SK-N-SH (cell line): Measurements from ENCODE around the gene MLEC. TPM values are rescaled to one million over a fixed set of nuclear protein-coding genes. Genes with fewer than 3 reads are reported as not detected.

Experiments
- CTCF ChIA-PET: fragments of 300-600, 350-600 bp; formaldehyde crosslinking; extraction: SDS; loops from one replicate; lab custom pipeline; 2021; lab: Yijun Ruan, JAX
- POLR2A ChIA-PET: fragments of 350-600 bp; sonication (Branson Sonifier 250); formaldehyde crosslinking; extraction: SDS; loops from one replicate; lab custom pipeline; 2020; ENCODE audit warnings: antibody characterized with exemption, inconsistent platforms; lab: Yijun Ruan, JAX
- DNase-seq: peaks from one replicate; pipeline ENCODE4 v3.0.0; 2012
- H2AFZ ChIP-seq: fragments of 200-600 bp; sonication (generic); 2 replicates; pipeline ENCODE4 v1.8.1; 2016; ENCODE audit warnings: antibody characterized with exemption, mild to moderate bottlenecking, low read depth
- H3F3A ChIP-seq: fragments of 200-600 bp; sonication (generic); replicated peaks from 2 replicates; pipeline ENCODE3; 2016; ENCODE audit warnings: antibody characterized with exemption, mild to moderate bottlenecking; ENCODE audit not compliant: insufficient read depth
- H3K27ac ChIP-seq, 2 experiments: fragments of 200-500 bp in 1 of 2; fragments of 200-600 bp in 1 of 2; sonication (Bioruptor generic) in 1 of 2; sonication (generic), shearing (Covaris generic) in 1 of 2; 2 replicates each; pipeline versions ENCODE4 v1.5.1 to v1.6.1; 2014 to 2016; ENCODE audit warnings: low read depth in 2 of 2, inconsistent platforms in 1 of 2, low read length in 1 of 2, mild to moderate bottlenecking in 1 of 2, mixed read lengths in 1 of 2
- H3K27me3 ChIP-seq: fragments of 200-600 bp; sonication (generic), shearing (Covaris generic); 2 replicates; pipeline ENCODE4 v1.6.1; 2016; ENCODE audit warnings: mixed run types; ENCODE audit not compliant: insufficient read depth
- H3K36me3 ChIP-seq, 2 experiments: fragments of 200-500 bp in 1 of 2; fragments of 200-600 bp in 1 of 2; sonication (Bioruptor generic) in 1 of 2; sonication (generic) in 1 of 2; replicated peaks in 1 of 2; 2 replicates each; pipeline versions ENCODE3 to v1.5.1; 2014 to 2016; ENCODE audit warnings: low read length in 1 of 2, mild to moderate bottlenecking in 1 of 2; ENCODE audit not compliant: insufficient read depth in 2 of 2, control insufficient read depth in 1 of 2
- H3K4me1 ChIP-seq, 2 experiments: fragments of 200-500 bp in 1 of 2; fragments of 200-600 bp in 1 of 2; sonication (Bioruptor generic) in 1 of 2; sonication (generic), shearing (Covaris generic) in 1 of 2; 2 replicates each; pipeline versions ENCODE4 v1.5.1 to v1.6.1; 2014 to 2016; ENCODE audit warnings: low read depth in 1 of 2, low read length in 1 of 2, mixed run types in 1 of 2; ENCODE audit not compliant: insufficient read depth in 2 of 2, control insufficient read depth in 1 of 2
- H3K4me2 ChIP-seq: fragments of 200-600 bp; sonication (generic), shearing (Covaris generic); 2 replicates; pipeline ENCODE4 v1.6.1; 2017; ENCODE audit warnings: mixed run types
- H3K4me3 ChIP-seq, 2 experiments: fragments of 200-500 bp in 1 of 2; fragments of 200-600 bp in 1 of 2; sonication (Bioruptor generic) in 1 of 2; sonication (generic), shearing (Covaris generic) in 1 of 2; 2 replicates each; pipeline versions ENCODE4 v1.5.1 to v1.8.1; 2014 to 2016; ENCODE audit warnings: low read depth in 2 of 2, inconsistent platforms in 1 of 2, low read length in 1 of 2, mild to moderate bottlenecking in 1 of 2, mixed read lengths in 1 of 2, moderate library complexity in 1 of 2
- H3K79me2 ChIP-seq: fragments of 200-600 bp; sonication (generic); 2 replicates; pipeline ENCODE4 v1.8.1; 2017; ENCODE audit warnings: mild to moderate bottlenecking; ENCODE audit not compliant: insufficient read depth
- H3K9ac ChIP-seq: fragments of 200-600 bp; sonication (generic); 2 replicates; pipeline ENCODE4 v1.6.1; 2017; ENCODE audit warnings: mixed run types
- H3K9me2 ChIP-seq: fragments of 200-600 bp; sonication (generic); 2 replicates; pipeline ENCODE4 v1.6.1; 2017; ENCODE audit warnings: mixed run types
- H3K9me3 ChIP-seq: fragments of 200-600 bp; sonication (generic); 2 replicates; pipeline ENCODE4 v1.6.1; 2017; ENCODE audit warnings: mixed run types, mild to moderate bottlenecking, moderate library complexity
- H4K20me1 ChIP-seq: fragments of 200-600 bp; sonication (generic); 2 replicates; pipeline ENCODE4 v1.6.1; 2017; ENCODE audit warnings: mild to moderate bottlenecking, mixed run types; ENCODE audit not compliant: insufficient read depth
- FOXM1 ChIP-seq: IDR thresholded peaks from 2 replicates; pipeline ENCODE4 v1.4.0; 2012; ENCODE audit warnings: low read depth, mild to moderate bottlenecking
- POLR2AphosphoS5 ChIP-seq: IDR thresholded peaks from 2 replicates; pipeline ENCODE4 v1.6.1; 2012; ENCODE audit warnings: low read depth, low read length
- RAD21 ChIP-seq: IDR thresholded peaks from 2 replicates; pipeline ENCODE4 v1.6.1; 2012; ENCODE audit warnings: mild to moderate bottlenecking, low read length
- RXRA ChIP-seq: IDR thresholded peaks from 2 replicates; pipeline ENCODE4 v1.4.0; 2012; ENCODE audit warnings: low read depth, mild to moderate bottlenecking, borderline replicate concordance
- SMC3 ChIP-seq: IDR thresholded peaks from 2 replicates; pipeline ENCODE4 v1.6.1; 2012; ENCODE audit warnings: low read depth, low read length, improper control_type of control experiment
- TAF1 ChIP-seq: IDR thresholded peaks from 2 replicates; pipeline ENCODE4 v1.6.1; 2012; ENCODE audit warnings: low read depth, mild to moderate bottlenecking, low read length, moderate library complexity, borderline replicate concordance
- WGBS: methylation state at CpG from one replicate; pipeline ENCODE4 v1.1.6; 2017; ENCODE audit warnings: low lambda C conversion rate; 5-methylcytosine and 5-hydroxymethylcytosine counted together
- polyA plus RNA-seq, 3 experiments: library from polyadenylated mRNA; depleted of rRNA; stranded (reverse); fragments of >200 nt; gene quantifications; 2 replicates each; pipeline ENCODE4 v1.2.3, GENCODE V29; 2012
- TF ChIP-seq, protein P1 (sequence below): fragments of 150-350 bp; IDR thresholded peaks from 2 replicates; pipeline ENCODE4 v1.6.1; 2016; ENCODE audit warnings: mild to moderate bottlenecking, low read depth, low read length
- TF ChIP-seq, protein P2 (sequence below): fragments of 200-600 bp; sonication (generic); IDR thresholded peaks from 2 replicates; pipeline ENCODE4 v1.6.1; 2017; ENCODE audit warnings: antibody characterized with exemption, mild to moderate bottlenecking, moderate library complexity
- TF ChIP-seq, protein P3 (sequence below): IDR thresholded peaks from 2 replicates; pipeline ENCODE4; 2012
- TF ChIP-seq, protein P4 (sequence below): IDR thresholded peaks from 2 replicates; pipeline ENCODE4 v1.4.0; 2012; ENCODE audit warnings: low read depth, borderline replicate concordance

Gene MLEC
- polyA plus RNA-seq, 1 of the 3 experiments (the other 2 are of a cell fraction) = 23.4 TPM

DNA sequence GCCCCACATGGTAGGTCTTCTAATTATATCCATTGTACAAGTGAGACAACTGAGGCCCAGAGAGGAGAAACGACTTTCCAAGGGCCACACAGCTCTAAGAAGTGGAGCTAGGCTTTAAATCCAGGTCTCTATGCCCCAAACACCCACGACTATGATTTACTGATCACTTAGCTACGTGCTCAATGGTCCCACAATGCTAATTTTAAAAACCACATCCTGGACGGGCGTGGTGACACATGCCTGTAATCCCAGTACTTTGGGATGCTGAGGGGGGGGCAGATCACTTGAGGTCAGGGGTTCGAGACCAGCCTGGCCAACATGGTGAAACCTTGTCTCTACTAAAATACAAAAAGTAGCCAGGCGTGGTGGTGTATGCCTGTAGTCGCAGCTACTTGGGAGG, 8.4 kb upstream of the MLEC start (continued):
- TF ChIP-seq, protein P1, sequence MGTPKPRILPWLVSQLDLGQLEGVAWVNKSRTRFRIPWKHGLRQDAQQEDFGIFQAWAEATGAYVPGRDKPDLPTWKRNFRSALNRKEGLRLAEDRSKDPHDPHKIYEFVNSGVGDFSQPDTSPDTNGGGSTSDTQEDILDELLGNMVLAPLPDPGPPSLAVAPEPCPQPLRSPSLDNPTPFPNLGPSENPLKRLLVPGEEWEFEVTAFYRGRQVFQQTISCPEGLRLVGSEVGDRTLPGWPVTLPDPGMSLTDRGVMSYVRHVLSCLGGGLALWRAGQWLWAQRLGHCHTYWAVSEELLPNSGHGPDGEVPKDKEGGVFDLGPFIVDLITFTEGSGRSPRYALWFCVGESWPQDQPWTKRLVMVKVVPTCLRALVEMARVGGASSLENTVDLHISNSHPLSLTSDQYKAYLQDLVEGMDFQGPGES = no peak
- TF ChIP-seq, protein P2, sequence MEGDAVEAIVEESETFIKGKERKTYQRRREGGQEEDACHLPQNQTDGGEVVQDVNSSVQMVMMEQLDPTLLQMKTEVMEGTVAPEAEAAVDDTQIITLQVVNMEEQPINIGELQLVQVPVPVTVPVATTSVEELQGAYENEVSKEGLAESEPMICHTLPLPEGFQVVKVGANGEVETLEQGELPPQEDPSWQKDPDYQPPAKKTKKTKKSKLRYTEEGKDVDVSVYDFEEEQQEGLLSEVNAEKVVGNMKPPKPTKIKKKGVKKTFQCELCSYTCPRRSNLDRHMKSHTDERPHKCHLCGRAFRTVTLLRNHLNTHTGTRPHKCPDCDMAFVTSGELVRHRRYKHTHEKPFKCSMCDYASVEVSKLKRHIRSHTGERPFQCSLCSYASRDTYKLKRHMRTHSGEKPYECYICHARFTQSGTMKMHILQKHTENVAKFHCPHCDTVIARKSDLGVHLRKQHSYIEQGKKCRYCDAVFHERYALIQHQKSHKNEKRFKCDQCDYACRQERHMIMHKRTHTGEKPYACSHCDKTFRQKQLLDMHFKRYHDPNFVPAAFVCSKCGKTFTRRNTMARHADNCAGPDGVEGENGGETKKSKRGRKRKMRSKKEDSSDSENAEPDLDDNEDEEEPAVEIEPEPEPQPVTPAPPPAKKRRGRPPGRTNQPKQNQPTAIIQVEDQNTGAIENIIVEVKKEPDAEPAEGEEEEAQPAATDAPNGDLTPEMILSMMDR = no peak
- TF ChIP-seq TAF1 (no peak), POLR2AphosphoS5 (no peak), RAD21 (no peak)
- TF ChIP-seq, protein P3, sequence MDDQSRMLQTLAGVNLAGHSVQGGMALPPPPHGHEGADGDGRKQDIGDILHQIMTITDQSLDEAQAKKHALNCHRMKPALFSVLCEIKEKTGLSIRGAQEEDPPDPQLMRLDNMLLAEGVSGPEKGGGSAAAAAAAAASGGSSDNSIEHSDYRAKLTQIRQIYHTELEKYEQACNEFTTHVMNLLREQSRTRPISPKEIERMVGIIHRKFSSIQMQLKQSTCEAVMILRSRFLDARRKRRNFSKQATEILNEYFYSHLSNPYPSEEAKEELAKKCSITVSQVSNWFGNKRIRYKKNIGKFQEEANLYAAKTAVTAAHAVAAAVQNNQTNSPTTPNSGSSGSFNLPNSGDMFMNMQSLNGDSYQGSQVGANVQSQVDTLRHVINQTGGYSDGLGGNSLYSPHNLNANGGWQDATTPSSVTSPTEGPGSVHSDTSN = no peak
- TF ChIP-seq, all 33 proteins: peak for 0

DNA sequence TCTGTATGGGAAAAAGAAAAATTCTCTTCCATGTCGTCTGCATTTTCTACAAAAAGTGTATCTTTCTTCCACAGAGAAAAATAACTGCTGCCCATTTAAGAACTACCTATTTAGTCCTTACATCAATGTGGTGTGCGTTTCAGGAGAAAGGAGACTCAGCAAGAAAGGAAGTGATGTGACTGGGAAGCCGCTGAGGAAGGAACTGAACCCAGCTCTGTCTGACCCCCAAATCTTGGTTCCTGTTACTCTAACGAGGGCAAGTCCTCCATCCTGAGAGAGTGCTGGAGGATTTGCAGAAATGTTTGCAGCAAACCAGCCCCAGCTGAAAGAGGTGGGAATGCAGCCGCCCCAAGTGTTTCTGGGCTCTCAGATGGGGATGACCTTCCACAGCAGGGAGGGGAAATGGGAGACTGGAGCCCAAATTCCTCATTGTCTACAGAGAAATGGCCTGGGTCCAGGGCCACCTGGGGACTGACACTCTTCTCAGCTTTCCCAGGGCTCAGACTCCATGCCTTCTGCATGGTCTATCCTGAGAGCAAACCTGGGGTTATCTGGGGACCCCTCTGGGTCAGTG, 6.7 kb upstream of the MLEC start:
- ChIA-PET CTCF (interaction anchor here (0.6 kb wide), 1 partner anchor 205 kb away, joined by 3 read pairs; no protein-coding TSS in a partner anchor), POLR2A (interaction anchor here (0.5 kb wide), 1 partner anchor 375 kb away, joined by 4 read pairs; no protein-coding TSS in a partner anchor)
- Histone ChIP-seq H3F3A (no peaks in the 10 kb centered on the region), H3K9me3 (no peaks in the 10 kb centered on the region), H3K4me3 (no peak overlapping the region), H3K4me1 (no peaks in the 10 kb centered on the region), H2AFZ (no peak overlapping the region), H3K9me2 (no peaks in the 10 kb centered on the region), H3K36me3 (no peaks in the 10 kb centered on the region), H3K4me2 (no peak overlapping the region), H3K79me2 (no peaks in the 10 kb centered on the region), H4K20me1 (no peaks in the 10 kb centered on the region), H3K9ac (no peak overlapping the region), H3K27me3 (no peaks in the 10 kb centered on the region), H3K27ac (no peak overlapping the region)
- no peak for DNase-seq
- TF ChIP-seq SMC3 (no peak), RXRA (no peak), FOXM1 (no peak)
- TF ChIP-seq, protein P4, sequence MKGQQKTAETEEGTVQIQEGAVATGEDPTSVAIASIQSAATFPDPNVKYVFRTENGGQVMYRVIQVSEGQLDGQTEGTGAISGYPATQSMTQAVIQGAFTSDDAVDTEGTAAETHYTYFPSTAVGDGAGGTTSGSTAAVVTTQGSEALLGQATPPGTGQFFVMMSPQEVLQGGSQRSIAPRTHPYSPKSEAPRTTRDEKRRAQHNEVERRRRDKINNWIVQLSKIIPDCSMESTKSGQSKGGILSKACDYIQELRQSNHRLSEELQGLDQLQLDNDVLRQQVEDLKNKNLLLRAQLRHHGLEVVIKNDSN = no peak
- TF ChIP-seq, protein P3 = no peak
- 65% methylated on average over 5 of the region's 5 CpGs for WGBS
